ENCODE data around the gene XPO4.

Gene XPO4

DNA sequence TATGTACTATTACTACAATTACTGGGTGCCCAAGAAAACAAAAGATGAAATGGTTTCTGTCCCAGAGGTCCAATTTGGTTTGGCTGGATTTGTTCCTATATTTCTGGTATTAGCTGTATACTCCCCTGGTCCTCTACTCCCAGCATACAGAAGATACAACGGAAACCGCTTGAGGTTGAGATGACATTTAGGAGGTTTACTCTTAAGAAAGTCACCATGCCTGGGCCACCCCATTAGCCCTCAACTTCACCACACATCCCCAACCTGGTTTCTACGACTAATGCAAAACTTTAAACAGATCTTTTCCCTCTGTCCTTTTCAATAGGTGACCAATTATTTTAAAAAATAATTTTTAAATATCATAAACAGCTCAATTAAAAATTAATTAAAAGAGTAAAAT lies 82.8 kb downstream of the XPO4 start:
- Histone ChIP-seq H3K27ac (replicated peaks) (no peak overlapping the region), H3K27me3 (ENCODE audit: insufficient read depth, poor library complexity, severe bottlenecking) (no peaks in the 10 kb centered on the region), H3K4me3 (replicated peaks; ENCODE audit: insufficient read depth, low read length) (no peak overlapping the region)
- TF ChIP-seq POLR2AphosphoS5 (IDR thresholded peaks at IDR 0.05; ENCODE audit: low read depth) (no peak), GABPA (IDR thresholded peaks at IDR 0.05; ENCODE audit: low read depth) (no peak), SPI1 (IDR thresholded peaks at IDR 0.05; ENCODE audit: borderline replicate concordance, low read depth) (no peak)
- TF ChIP-seq, protein P1, sequence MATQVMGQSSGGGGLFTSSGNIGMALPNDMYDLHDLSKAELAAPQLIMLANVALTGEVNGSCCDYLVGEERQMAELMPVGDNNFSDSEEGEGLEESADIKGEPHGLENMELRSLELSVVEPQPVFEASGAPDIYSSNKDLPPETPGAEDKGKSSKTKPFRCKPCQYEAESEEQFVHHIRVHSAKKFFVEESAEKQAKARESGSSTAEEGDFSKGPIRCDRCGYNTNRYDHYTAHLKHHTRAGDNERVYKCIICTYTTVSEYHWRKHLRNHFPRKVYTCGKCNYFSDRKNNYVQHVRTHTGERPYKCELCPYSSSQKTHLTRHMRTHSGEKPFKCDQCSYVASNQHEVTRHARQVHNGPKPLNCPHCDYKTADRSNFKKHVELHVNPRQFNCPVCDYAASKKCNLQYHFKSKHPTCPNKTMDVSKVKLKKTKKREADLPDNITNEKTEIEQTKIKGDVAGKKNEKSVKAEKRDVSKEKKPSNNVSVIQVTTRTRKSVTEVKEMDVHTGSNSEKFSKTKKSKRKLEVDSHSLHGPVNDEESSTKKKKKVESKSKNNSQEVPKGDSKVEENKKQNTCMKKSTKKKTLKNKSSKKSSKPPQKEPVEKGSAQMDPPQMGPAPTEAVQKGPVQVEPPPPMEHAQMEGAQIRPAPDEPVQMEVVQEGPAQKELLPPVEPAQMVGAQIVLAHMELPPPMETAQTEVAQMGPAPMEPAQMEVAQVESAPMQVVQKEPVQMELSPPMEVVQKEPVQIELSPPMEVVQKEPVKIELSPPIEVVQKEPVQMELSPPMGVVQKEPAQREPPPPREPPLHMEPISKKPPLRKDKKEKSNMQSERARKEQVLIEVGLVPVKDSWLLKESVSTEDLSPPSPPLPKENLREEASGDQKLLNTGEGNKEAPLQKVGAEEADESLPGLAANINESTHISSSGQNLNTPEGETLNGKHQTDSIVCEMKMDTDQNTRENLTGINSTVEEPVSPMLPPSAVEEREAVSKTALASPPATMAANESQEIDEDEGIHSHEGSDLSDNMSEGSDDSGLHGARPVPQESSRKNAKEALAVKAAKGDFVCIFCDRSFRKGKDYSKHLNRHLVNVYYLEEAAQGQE (IDR thresholded peaks at IDR 0.05; ENCODE audit: insufficient replicate concordance, low read depth), result no peak
- TF ChIP-seq, protein P2, sequence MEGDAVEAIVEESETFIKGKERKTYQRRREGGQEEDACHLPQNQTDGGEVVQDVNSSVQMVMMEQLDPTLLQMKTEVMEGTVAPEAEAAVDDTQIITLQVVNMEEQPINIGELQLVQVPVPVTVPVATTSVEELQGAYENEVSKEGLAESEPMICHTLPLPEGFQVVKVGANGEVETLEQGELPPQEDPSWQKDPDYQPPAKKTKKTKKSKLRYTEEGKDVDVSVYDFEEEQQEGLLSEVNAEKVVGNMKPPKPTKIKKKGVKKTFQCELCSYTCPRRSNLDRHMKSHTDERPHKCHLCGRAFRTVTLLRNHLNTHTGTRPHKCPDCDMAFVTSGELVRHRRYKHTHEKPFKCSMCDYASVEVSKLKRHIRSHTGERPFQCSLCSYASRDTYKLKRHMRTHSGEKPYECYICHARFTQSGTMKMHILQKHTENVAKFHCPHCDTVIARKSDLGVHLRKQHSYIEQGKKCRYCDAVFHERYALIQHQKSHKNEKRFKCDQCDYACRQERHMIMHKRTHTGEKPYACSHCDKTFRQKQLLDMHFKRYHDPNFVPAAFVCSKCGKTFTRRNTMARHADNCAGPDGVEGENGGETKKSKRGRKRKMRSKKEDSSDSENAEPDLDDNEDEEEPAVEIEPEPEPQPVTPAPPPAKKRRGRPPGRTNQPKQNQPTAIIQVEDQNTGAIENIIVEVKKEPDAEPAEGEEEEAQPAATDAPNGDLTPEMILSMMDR (IDR thresholded peaks at IDR 0.05; ENCODE audit: insufficient read depth, low read length), result no peak
- DNase-seq (ENCODE audit: low read depth in 1 of 2, low spot score in 1 of 2), result no peak

DNA sequence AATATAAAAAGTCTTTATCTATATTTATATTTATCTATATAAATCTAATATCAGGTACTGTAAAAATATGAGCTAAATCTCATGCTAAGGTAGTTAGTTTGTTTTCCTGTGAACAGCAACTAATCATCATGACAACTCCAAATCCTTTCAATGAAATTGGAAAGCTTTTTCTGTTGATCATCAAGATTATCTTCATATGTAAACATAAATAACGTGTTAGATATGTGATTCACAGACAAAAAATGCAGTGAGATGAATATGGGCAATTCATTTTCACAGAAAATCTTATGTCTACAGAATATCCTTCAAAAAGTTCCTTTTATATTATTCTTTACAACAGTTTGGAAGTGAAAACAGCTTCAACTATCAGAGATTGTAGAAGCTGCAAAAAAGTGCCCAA lies 87.1 kb downstream of the XPO4 start:
- no peak overlapping the region for H3K4me3 ChIP-seq (replicated peaks; ENCODE audit: insufficient read depth, low read length)
- no peaks in the 10 kb centered on the region for H3K27me3 ChIP-seq (ENCODE audit: insufficient read depth, poor library complexity, severe bottlenecking)
- DNase-seq (ENCODE audit: low read depth in 1 of 2, low spot score in 1 of 2), result no peak
- TF ChIP-seq, protein P2 (IDR thresholded peaks at IDR 0.05; ENCODE audit: insufficient read depth, low read length), result no peak
- TF ChIP-seq POLR2AphosphoS5 (IDR thresholded peaks at IDR 0.05; ENCODE audit: low read depth) (no peak), GABPA (IDR thresholded peaks at IDR 0.05; ENCODE audit: low read depth) (no peak), SPI1 (IDR thresholded peaks at IDR 0.05; ENCODE audit: borderline replicate concordance, low read depth) (no peak)
- TF ChIP-seq, protein P1 (IDR thresholded peaks at IDR 0.05; ENCODE audit: insufficient replicate concordance, low read depth), result no peak
- H3K27ac ChIP-seq (replicated peaks), result no peak overlapping the region

DNA sequence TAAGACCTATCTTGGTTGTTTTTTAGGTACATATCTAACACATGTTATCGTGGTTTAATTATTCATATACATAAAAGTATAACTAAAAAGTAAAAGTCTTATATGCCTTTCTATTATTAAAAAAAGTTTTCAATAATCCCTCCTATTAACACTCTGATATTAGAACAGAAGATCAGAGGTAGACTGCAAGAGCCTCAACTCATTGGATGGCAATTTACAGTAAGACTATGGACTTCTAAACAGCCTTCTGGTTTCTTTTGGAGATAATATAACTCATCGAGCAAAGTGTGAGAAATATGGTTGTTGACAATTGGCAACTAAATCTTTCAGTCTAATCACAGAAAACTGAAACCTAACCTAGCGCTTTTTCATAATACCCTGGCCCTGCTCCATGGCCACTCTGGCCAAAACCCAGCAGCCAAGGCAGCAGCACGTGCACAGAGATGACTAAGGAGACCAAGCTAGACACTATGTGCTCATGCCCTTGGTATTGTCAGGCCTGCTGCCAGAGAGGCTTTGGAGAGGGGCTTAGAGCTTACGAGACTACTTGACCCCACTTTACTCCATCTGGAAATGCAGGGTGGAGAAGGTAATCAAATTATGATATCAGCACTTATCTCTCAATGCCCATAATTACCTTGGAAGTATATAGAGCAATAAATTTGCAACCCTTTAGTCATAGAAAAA lies 88.2 kb downstream of the XPO4 start:
- Histone ChIP-seq H3K4me3 (replicated peaks; ENCODE audit: insufficient read depth, low read length) (no peak overlapping the region), H3K27me3 (ENCODE audit: insufficient read depth, poor library complexity, severe bottlenecking) (no peaks in the 10 kb centered on the region), H3K27ac (replicated peaks) (no peak overlapping the region)
- DNase-seq (ENCODE audit: low read depth in 1 of 2, low spot score in 1 of 2), result no peak
- TF ChIP-seq, protein P2 (IDR thresholded peaks at IDR 0.05; ENCODE audit: insufficient read depth, low read length), result no peak
- TF ChIP-seq SPI1 (IDR thresholded peaks at IDR 0.05; ENCODE audit: borderline replicate concordance, low read depth), result no peak
- no peak for TF ChIP-seq POLR2AphosphoS5 (IDR thresholded peaks at IDR 0.05; ENCODE audit: low read depth)
- TF ChIP-seq GABPA (IDR thresholded peaks at IDR 0.05; ENCODE audit: low read depth), result no peak
- TF ChIP-seq, protein P1 (IDR thresholded peaks at IDR 0.05; ENCODE audit: insufficient replicate concordance, low read depth), result no peak
